ENCODE data around the gene NAV2.

DNA sequence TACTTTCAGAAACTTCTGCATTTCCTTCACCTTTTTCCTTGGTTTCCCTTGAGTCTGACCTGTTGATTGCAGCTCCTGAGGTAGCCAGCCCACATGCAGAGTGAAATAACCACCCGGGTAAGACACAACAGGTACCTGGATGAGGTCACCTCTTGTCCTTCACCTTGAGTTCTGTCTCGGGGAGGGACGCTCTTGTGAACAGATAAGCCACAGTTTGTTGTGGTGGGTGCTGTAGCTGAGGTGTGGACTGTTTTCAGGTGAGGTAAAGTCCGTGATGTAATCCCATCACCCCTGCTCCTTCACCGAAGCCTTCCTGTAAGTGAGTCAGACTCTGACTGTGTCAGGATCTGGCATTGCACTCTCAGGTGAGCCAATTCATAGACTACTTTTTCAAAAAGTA is 183.1 kb downstream of the NAV2 start:
- TF ChIP-seq CTCF (IDR thresholded peaks at IDR 0.05), result no peak
- no peak for TF ChIP-seq POLR2AphosphoS5 (IDR thresholded peaks at IDR 0.05; ENCODE audit: low read depth, low read length)
- TF ChIP-seq TCF7L2 (IDR thresholded peaks at IDR 0.05; ENCODE audit: low read depth, low read length), result no peak
- TF ChIP-seq, protein P1, sequence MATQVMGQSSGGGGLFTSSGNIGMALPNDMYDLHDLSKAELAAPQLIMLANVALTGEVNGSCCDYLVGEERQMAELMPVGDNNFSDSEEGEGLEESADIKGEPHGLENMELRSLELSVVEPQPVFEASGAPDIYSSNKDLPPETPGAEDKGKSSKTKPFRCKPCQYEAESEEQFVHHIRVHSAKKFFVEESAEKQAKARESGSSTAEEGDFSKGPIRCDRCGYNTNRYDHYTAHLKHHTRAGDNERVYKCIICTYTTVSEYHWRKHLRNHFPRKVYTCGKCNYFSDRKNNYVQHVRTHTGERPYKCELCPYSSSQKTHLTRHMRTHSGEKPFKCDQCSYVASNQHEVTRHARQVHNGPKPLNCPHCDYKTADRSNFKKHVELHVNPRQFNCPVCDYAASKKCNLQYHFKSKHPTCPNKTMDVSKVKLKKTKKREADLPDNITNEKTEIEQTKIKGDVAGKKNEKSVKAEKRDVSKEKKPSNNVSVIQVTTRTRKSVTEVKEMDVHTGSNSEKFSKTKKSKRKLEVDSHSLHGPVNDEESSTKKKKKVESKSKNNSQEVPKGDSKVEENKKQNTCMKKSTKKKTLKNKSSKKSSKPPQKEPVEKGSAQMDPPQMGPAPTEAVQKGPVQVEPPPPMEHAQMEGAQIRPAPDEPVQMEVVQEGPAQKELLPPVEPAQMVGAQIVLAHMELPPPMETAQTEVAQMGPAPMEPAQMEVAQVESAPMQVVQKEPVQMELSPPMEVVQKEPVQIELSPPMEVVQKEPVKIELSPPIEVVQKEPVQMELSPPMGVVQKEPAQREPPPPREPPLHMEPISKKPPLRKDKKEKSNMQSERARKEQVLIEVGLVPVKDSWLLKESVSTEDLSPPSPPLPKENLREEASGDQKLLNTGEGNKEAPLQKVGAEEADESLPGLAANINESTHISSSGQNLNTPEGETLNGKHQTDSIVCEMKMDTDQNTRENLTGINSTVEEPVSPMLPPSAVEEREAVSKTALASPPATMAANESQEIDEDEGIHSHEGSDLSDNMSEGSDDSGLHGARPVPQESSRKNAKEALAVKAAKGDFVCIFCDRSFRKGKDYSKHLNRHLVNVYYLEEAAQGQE (IDR thresholded peaks at IDR 0.05; ENCODE audit: insufficient read depth in 1 of 2, low read depth in 2 of 2, low read length in 1 of 2), result no peak
- TF ChIP-seq SIN3A (IDR thresholded peaks at IDR 0.05; ENCODE audit: borderline replicate concordance, insufficient read depth, low read depth, low read length), result no peak
